ENCODE data around the gene SELP.

Gene SELP

DNA sequence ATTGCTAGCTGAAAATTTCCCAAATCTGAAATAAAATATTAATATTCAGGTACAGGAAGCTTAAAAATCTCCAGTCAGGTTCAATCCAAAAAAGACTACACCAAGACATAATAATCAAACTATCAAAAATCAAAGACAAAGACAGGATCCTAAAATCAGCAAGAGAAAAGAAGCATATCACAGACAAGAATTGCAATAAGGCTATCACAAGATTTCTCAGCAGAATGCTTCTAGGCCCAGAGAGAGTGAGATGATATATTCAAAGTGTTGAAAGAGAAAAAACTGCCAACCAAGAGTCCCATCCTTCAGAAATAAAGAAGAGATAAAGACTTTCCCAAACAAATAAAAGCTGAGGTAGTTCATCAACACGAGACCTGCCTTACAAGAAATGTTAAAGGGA is 5.0 kb upstream of the SELP start:
- CTCF ChIA-PET: no interaction called here
- TF ChIP-seq, protein P1, sequence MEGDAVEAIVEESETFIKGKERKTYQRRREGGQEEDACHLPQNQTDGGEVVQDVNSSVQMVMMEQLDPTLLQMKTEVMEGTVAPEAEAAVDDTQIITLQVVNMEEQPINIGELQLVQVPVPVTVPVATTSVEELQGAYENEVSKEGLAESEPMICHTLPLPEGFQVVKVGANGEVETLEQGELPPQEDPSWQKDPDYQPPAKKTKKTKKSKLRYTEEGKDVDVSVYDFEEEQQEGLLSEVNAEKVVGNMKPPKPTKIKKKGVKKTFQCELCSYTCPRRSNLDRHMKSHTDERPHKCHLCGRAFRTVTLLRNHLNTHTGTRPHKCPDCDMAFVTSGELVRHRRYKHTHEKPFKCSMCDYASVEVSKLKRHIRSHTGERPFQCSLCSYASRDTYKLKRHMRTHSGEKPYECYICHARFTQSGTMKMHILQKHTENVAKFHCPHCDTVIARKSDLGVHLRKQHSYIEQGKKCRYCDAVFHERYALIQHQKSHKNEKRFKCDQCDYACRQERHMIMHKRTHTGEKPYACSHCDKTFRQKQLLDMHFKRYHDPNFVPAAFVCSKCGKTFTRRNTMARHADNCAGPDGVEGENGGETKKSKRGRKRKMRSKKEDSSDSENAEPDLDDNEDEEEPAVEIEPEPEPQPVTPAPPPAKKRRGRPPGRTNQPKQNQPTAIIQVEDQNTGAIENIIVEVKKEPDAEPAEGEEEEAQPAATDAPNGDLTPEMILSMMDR (conservative IDR thresholded peaks at IDR 0.05; ENCODE audit: low read depth): no peak
- DNase-seq (ENCODE audit: low spot score): no peak
- POLR2A ChIA-PET (ENCODE audit: low non-redundant PET): no interaction called here
- H3K27ac ChIP-seq: no peak overlapping the region

GRCh38 chr1:169634145-169634544 is 4.2 kb upstream of the SELP start:
- ChIA-PET CTCF (no interaction called here), POLR2A (ENCODE audit: low non-redundant PET) (no interaction called here)
- H3K27ac ChIP-seq: no peak overlapping the region
- no peak for DNase-seq (ENCODE audit: low spot score)
- TF ChIP-seq, protein P1 (conservative IDR thresholded peaks at IDR 0.05; ENCODE audit: low read depth): no peak

DNA sequence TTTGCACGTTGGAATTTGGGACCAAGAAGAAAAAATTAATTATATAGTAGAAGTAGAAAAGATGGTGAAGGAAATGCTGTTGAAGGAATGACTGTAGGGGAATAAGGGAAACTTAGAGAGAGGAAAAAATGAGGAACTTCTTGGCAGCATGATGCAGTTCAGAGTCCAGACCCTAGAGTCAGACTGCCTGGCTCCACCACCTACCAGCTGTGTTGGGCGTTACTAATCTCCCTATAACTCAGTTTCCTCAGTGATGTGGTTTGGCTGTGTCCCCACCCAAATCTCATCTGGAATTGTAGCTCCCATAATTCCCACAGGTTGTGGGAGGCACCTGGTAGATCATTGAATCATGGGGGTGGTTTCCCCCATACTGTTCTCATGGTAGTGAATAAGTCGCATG is 1.3 kb upstream of the SELP start:
- no peak overlapping the region for H3K27ac ChIP-seq
- DNase-seq (ENCODE audit: low spot score): no peak
- CTCF ChIA-PET: interaction anchor here (0.6 kb wide), 1 partner anchor 23 kb away, joined by 3 read pairs; no protein-coding TSS in a partner anchor
- POLR2A ChIA-PET (ENCODE audit: low non-redundant PET): no interaction called here
- TF ChIP-seq, protein P1 (conservative IDR thresholded peaks at IDR 0.05; ENCODE audit: low read depth): no peak

DNA sequence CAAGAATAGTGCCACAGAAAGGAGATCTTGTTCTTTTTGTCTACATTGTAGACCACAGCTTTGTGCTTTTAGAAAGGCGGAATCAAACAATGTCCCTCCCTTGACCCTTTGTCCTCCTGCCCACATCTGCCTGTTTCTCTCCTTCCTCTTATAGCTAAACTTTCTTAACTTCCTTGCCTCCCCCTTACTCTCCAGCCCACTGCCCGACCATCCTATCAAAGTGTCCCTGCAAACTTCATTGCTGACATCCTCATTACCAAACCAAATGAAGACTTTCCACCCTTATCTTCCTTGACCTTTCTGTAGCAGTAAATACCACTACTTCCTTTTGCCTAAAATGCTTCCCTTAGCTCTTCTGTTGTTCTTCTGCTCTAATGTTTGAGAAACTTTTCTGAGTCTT is 5.0 kb downstream of the SELP start:
- no peak for DNase-seq (ENCODE audit: low spot score)
- TF ChIP-seq, protein P1 (conservative IDR thresholded peaks at IDR 0.05; ENCODE audit: low read depth): no peak
- no peak overlapping the region for H3K27ac ChIP-seq
- ChIA-PET CTCF (interaction anchor here (0.5 kb wide), 1 partner anchor 160 kb away, joined by 3 read pairs; no protein-coding TSS in a partner anchor), POLR2A (ENCODE audit: low non-redundant PET) (no interaction called here)

- CTCF ChIA-PET: interaction anchor here (0.5 kb wide), 1 partner anchor 160 kb away, joined by 3 read pairs; no protein-coding TSS in a partner anchor
- H3K27ac ChIP-seq: no peak overlapping the region
- POLR2A ChIA-PET (ENCODE audit: low non-redundant PET): no interaction called here
These were observed 5.8 kb downstream of the SELP start for GRCh38 chr1:169624122-169624521.

GRCh38 chr1:169623132-169623926 is 6.6 kb downstream of the SELP start:
- TF ChIP-seq, protein P1 (conservative IDR thresholded peaks at IDR 0.05; ENCODE audit: low read depth): no peak
- ChIA-PET POLR2A (ENCODE audit: low non-redundant PET) (no interaction called here), CTCF (interaction anchor here (0.6 kb wide), 1 partner anchor 108 kb away, joined by 5 read pairs; no protein-coding TSS in a partner anchor)
- H3K27ac ChIP-seq: no peak overlapping the region
- no peak for DNase-seq (ENCODE audit: low spot score)

More at GRCh38 chr1:169624122-169624521, 5.8 kb downstream of the SELP start:
- TF ChIP-seq, protein P1 (conservative IDR thresholded peaks at IDR 0.05; ENCODE audit: low read depth): no peak
- no peak for DNase-seq (ENCODE audit: low spot score)
